Astrocyte of the spinal cord (primary cell): ENCODE data around the gene FCHSD2.

Experiments used
- DNase-seq: peaks from one replicate; pipeline ENCODE4 v3.0.0; 2011; ENCODE audit warnings: low read depth, low spot score
- H3K4me3 ChIP-seq: 2 replicates; pipeline ENCODE4 v1.5.1; 2011; ENCODE audit warnings: low read depth, mild to moderate bottlenecking, low read length, moderate library complexity
- CTCF ChIP-seq: IDR thresholded peaks from 2 replicates; pipeline ENCODE4 v1.5.1; 2012; ENCODE audit warnings: low read depth, mild to moderate bottlenecking, low read length, inconsistent platforms
- in situ Hi-C: cut with HindIII; loops from 2 replicates; pipeline ENCODE4 v1.10.0; 2017; ENCODE audit warnings: low sequenced_read_pairs

FCHSD2 gene

GRCh38 chr11:72935700-72936099 lies 206.4 kb downstream of the FCHSD2 start:
- TF ChIP-seq CTCF = no peak
- no peak overlapping the region for H3K4me3 ChIP-seq
- in situ Hi-C loops = no loop called here
- no peak for DNase-seq

GRCh38 chr11:72932132-72932570 lies 210.0 kb downstream of the FCHSD2 start:
- in situ Hi-C loops = no loop called here
- TF ChIP-seq CTCF = no peak
- no peak overlapping the region for H3K4me3 ChIP-seq
- DNase-seq = peak; percentile 8

- H3K4me3 ChIP-seq = no peak overlapping the region
- TF ChIP-seq CTCF = no peak
- in situ Hi-C loops = no loop called here
- peak; percentile 32 for DNase-seq
Measured at GRCh38 chr11:72930008-72930407, 212.1 kb downstream of the FCHSD2 start.

GRCh38 chr11:72929256-72929655 lies 212.9 kb downstream of the FCHSD2 start:
- DNase-seq = no peak
- no peak overlapping the region for H3K4me3 ChIP-seq
- no peak for TF ChIP-seq CTCF
- in situ Hi-C loops = no loop called here

GRCh38 chr11:72927380-72927779 lies 214.7 kb downstream of the FCHSD2 start:
- H3K4me3 ChIP-seq = no peak overlapping the region
- no peak for DNase-seq
- in situ Hi-C loops = no loop called here
- TF ChIP-seq CTCF = no peak

GRCh38 chr11:72926076-72926475 lies 216.0 kb downstream of the FCHSD2 start:
- DNase-seq = no peak
- in situ Hi-C loops = no loop called here
- no peak for TF ChIP-seq CTCF
- no peak overlapping the region for H3K4me3 ChIP-seq

- no peak for DNase-seq
- in situ Hi-C loops = no loop called here
- TF ChIP-seq CTCF = no peak
- no peak overlapping the region for H3K4me3 ChIP-seq
Measured at GRCh38 chr11:72925656-72926055, 216.5 kb downstream of the FCHSD2 start.
